GM12872 (cell line): ENCODE results near the gene EME2.

Experiments
- CTCF ChIP-seq: IDR thresholded peaks from 3 replicates; pipeline ENCODE4 v1.5.1; 2011; ENCODE audit warnings: low read depth, mild to moderate bottlenecking, low read length, moderate library complexity; ENCODE audit not compliant: insufficient read depth

EME2 gene

GRCh38 chr16:1759511-1759910 lies 13.1 kb upstream of the EME2 start:
- TF ChIP-seq CTCF = no peak

DNA sequence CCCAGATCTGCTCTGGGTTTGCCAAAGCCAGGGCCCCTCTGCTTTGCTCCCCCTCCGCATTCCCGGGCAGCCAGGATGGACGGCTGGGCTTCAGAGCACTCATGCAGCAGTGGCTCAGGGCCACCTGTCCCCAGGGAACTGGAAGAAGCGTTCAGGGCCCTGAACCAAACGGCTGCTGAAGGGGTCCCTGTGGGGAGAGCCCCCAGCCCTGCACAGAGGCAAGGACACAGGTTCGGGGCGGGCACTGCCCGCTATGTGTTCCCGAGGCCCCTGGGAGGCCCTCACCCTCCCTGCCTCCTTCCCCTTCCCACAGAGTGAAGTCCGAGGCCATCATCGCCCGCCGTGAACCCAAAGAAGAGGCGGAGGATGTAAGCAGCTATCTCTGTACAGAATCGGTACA lies 11.7 kb upstream of the EME2 start:
- TF ChIP-seq CTCF = no peak

GRCh38 chr16:1761751-1762150 lies 10.9 kb upstream of the EME2 start:
- no peak for TF ChIP-seq CTCF

- TF ChIP-seq CTCF = no peak
Measured at GRCh38 chr16:1762196-1762878, 10.3 kb upstream of the EME2 start.

GRCh38 chr16:1762879-1763520 lies 9.6 kb upstream of the EME2 start:
- no peak for TF ChIP-seq CTCF

- no peak for TF ChIP-seq CTCF
Measured at GRCh38 chr16:1763521-1764511, 8.8 kb upstream of the EME2 start.

GRCh38 chr16:1764971-1765370 lies 7.6 kb upstream of the EME2 start:
- no peak for TF ChIP-seq CTCF
